HEK293 (cell line): ENCODE measurements around the gene BRD3.
"Not testable (repeated sequence)": the region's sequence is repeated elsewhere in the genome, so short reads cannot be mapped to it uniquely, and the experiment has no call there.

ENCODE experiments used
- CTCF ChIA-PET: fragments of 350-600 bp; formaldehyde crosslinking; extraction: SDS; loops from one replicate; lab custom pipeline; 2021; ENCODE audit warnings: antibody characterized with exemption; lab: Yijun Ruan, JAX
- POLR2A ChIA-PET: fragments of 300-600 bp; formaldehyde crosslinking; extraction: SDS; loops from one replicate; lab custom pipeline; 2020; ENCODE audit warnings: antibody characterized with exemption, inconsistent platforms; lab: Yijun Ruan, JAX
- H3K27ac ChIP-seq: fragments of 200-500 bp; sonication (Bioruptor generic); 2 replicates; pipeline ENCODE4 v1.5.1; 2014; ENCODE audit warnings: low read depth, low read length, control low read depth, inconsistent platforms; ENCODE audit errors: extremely low read depth
- H3K36me3 ChIP-seq, 2 experiments: fragments of 200-500 bp in 1 of 2; sonication (Bioruptor generic) in 1 of 2; 1 replicate in 1 of 2; 2 replicates in 1 of 2; pipeline ENCODE4 v1.5.1; 2014 to 2017; ENCODE audit warnings: inconsistent platforms in 2 of 2, low read length in 2 of 2; ENCODE audit not compliant: control insufficient read depth in 2 of 2, insufficient read depth in 1 of 2
- H3K4me1 ChIP-seq: fragments of 200-500 bp; sonication (Bioruptor generic); 2 replicates; pipeline ENCODE4 v1.5.1; 2014; ENCODE audit warnings: mild to moderate bottlenecking, low read length, inconsistent platforms; ENCODE audit not compliant: control insufficient read depth, insufficient read depth
- H3K4me3 ChIP-seq: 2 replicates; pipeline ENCODE4 v1.5.1; 2011; ENCODE audit warnings: low read depth, mild to moderate bottlenecking, control low read depth, low read length, moderate library complexity
- H3K9me3 ChIP-seq: fragments of 200-500 bp; sonication (Bioruptor generic); 2 replicates; pipeline ENCODE4 v1.5.1; 2014; ENCODE audit warnings: low read depth, low read length, inconsistent platforms; ENCODE audit not compliant: control insufficient read depth, insufficient read depth
- HOXA7 ChIP-seq: sonication (generic); formaldehyde crosslinking; IDR thresholded peaks from 2 replicates; pipeline ENCODE4 v1.8.1; 2022; ENCODE audit warnings: missing genetic modification reagents, borderline replicate concordance
- HOXC10 ChIP-seq: sonication (generic); formaldehyde crosslinking; IDR thresholded peaks from 2 replicates; pipeline ENCODE4 v1.8.1; 2023; ENCODE audit warnings: mild to moderate bottlenecking, missing genetic modification reagents
- HOXD13 ChIP-seq: sonication (generic); formaldehyde crosslinking; IDR thresholded peaks from 2 replicates; pipeline ENCODE4 v1.8.0; 2022; ENCODE audit warnings: missing genetic modification reagents, borderline replicate concordance
- KLF7 ChIP-seq: fragments of 450-650 bp; formaldehyde crosslinking; IDR thresholded peaks from 2 replicates; pipeline ENCODE4 v1.5.1; 2016; ENCODE audit warnings: missing biosample characterization, missing genetic modification characterization, borderline replicate concordance
- OVOL3 ChIP-seq: fragments of 450-650 bp; formaldehyde crosslinking; IDR thresholded peaks from 2 replicates; pipeline ENCODE4 v1.5.1; 2016; ENCODE audit warnings: missing biosample characterization, missing genetic modification characterization
- ZNF133 ChIP-seq: fragments of 450-650 bp; formaldehyde crosslinking; IDR thresholded peaks from 2 replicates; pipeline ENCODE4 v1.5.1; 2016; ENCODE audit warnings: missing biosample characterization, missing genetic modification characterization
- ZNF174 ChIP-seq: fragments of 450-650 bp; formaldehyde crosslinking; IDR thresholded peaks from 2 replicates; pipeline ENCODE4 v1.5.0; 2017; ENCODE audit warnings: missing biosample characterization, mild to moderate bottlenecking, missing genetic modification characterization
- ZNF223 ChIP-seq: fragments of 450-650 bp; formaldehyde crosslinking; IDR thresholded peaks from 2 replicates; pipeline ENCODE4 v1.5.1; 2016; ENCODE audit warnings: missing biosample characterization, missing genetic modification characterization
- ZNF37A ChIP-seq: fragments of 450-650 bp; IDR thresholded peaks from 2 replicates; pipeline ENCODE4 v1.5.1; 2018; ENCODE audit warnings: missing biosample characterization, missing genetic modification characterization
- ZNF558 ChIP-seq: fragments of 450-650 bp; formaldehyde crosslinking; IDR thresholded peaks from 2 replicates; pipeline ENCODE4 v1.5.1; 2016; ENCODE audit warnings: missing biosample characterization, missing genetic modification characterization
- ZNF585B ChIP-seq: fragments of 450-650 bp; formaldehyde crosslinking; IDR thresholded peaks from 2 replicates; pipeline ENCODE4 v1.5.1; 2016; ENCODE audit warnings: missing biosample characterization, missing genetic modification characterization
- ZNF624 ChIP-seq: fragments of 450-650 bp; formaldehyde crosslinking; IDR thresholded peaks from 2 replicates; pipeline ENCODE4 v1.5.1; 2017; ENCODE audit warnings: missing biosample characterization, missing genetic modification characterization
- ZSCAN30 ChIP-seq: fragments of 450-650 bp; IDR thresholded peaks from 2 replicates; pipeline ENCODE4 v1.5.1; 2018; ENCODE audit warnings: missing biosample characterization, mild to moderate bottlenecking, missing genetic modification characterization, moderate library complexity

Gene BRD3

GRCh38 chr9:134076644-134077043 lies 8.8 kb upstream of the BRD3 start:
- no peaks in the 10 kb centered on the region for H3K9me3 ChIP-seq
- TF ChIP-seq ZNF133 (tag by site-specific recombination) (peak; percentile 87), ZNF585B (tag by site-specific recombination) (no peak), ZNF558 (tag by site-specific recombination) (peak; percentile 100), ZNF37A (tag by site-specific recombination) (no peak), ZNF223 (no peak), HOXD13 (CRISPR knock-in tag) (no peak), HOXC10 (CRISPR knock-in tag) (no peak), ZNF624 (tag by site-specific recombination) (no peak)
- H3K4me3 ChIP-seq = no peak overlapping the region
- H3K27ac ChIP-seq = no peak overlapping the region
- ChIA-PET POLR2A (no interaction called here), CTCF (no interaction called here)
- H3K36me3 ChIP-seq = no peaks in the 10 kb centered on the region
- no peaks in the 10 kb centered on the region for H3K4me1 ChIP-seq

- not testable (repeated sequence) for H3K4me3 ChIP-seq
Measured at GRCh38 chr9:134075689-134076088, 7.9 kb upstream of the BRD3 start.

DNA sequence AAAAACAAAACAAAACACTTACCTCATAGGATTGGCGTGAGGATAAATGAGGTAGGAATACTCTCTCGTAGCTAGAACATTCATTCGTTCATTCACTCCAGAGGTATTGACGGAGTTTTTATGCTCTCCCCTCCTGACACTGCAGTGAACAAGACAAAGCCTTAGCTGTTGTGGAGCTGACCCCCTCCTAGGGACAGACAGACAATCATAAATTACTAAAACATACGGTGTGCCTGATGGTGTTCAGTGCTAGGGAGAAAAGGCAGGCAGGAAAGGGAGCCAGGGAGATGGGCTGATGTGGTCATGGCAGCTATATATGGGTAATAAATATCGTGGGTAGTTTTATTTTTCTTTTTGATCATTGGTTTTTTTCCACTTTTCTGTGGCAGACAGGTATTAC lies 5.7 kb upstream of the BRD3 start:
- TF ChIP-seq KLF7 (tag by site-specific recombination) (no peak), HOXA7 (no peak), ZSCAN30 (tag by site-specific recombination) (no peak)
- POLR2A ChIA-PET = no interaction called here
- H3K27ac ChIP-seq = no peak overlapping the region
- CTCF ChIA-PET = interaction anchor here (0.6 to 1.3 kb wide), 4 partner anchors 10 to 412 kb away, joined by 3 to 6 read pairs (median 4); no protein-coding TSS in a partner anchor
- H3K36me3 ChIP-seq = no peaks in the 10 kb centered on the region
- H3K9me3 ChIP-seq = no peaks in the 10 kb centered on the region
- no peak overlapping the region for H3K4me3 ChIP-seq
- no peaks in the 10 kb centered on the region for H3K4me1 ChIP-seq

More at GRCh38 chr9:134075689-134076088, 7.9 kb upstream of the BRD3 start:
- H3K9me3 ChIP-seq, POLR2A ChIA-PET, H3K36me3 ChIP-seq, H3K4me1 ChIP-seq, CTCF ChIA-PET, H3K27ac ChIP-seq: not testable (repeated sequence)

DNA sequence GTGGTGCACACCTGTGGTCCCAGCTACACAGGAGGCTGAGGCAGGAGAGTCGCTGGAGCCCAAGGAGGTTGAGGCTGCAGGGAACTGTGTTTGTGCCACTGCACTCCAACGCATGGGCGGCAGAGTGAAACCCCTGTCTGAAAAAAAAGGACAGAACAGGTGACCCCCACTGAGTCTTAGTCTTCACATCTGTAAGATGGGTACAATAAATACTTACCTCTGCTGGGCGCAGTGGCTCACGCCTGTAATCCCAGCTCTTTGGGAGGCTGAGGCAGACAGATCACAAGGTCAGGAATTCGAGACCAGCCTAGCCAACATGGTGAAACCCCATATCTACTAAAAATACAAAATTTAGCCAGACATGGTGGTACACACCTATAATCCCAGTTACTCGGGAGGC lies 4.9 kb upstream of the BRD3 start:
- H3K4me3 ChIP-seq, POLR2A ChIA-PET, H3K9me3 ChIP-seq, H3K4me1 ChIP-seq, H3K36me3 ChIP-seq, H3K27ac ChIP-seq: not testable (repeated sequence)
- CTCF ChIA-PET = interaction anchor here (1.3 kb wide), 1 partner anchor 78 kb away, joined by 3 read pairs; no protein-coding TSS in a partner anchor

DNA sequence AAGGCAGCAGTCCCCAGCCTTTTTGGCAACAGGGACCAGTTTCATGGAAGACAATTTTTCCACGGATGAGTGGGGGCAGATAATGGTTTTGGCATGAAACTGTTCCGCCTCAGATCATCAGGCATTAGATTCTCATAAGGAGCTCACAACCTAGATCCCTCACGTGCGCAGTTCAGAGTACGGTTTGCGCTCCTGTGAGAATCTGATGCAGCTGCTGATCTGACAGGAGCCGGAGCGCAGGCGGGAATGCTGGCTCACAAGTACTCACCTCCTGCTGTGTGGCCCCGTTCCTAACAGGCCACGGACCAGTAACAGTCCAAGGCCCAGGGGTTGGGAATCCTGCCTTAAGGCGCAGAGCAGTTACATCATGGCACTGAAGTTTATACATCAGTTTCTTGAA lies 3.3 kb upstream of the BRD3 start:
- no peak for TF ChIP-seq ZNF174 (tag by site-specific recombination)
- TF ChIP-seq OVOL3 (tag by site-specific recombination) = no peak
- TF ChIP-seq, all 188 proteins: peak for 0
- no peak overlapping the region for H3K4me3 ChIP-seq
- no peaks in the 10 kb centered on the region for H3K4me1 ChIP-seq
- no peaks in the 10 kb centered on the region for H3K36me3 ChIP-seq
- no peaks in the 10 kb centered on the region for H3K9me3 ChIP-seq
- ChIA-PET CTCF (interaction anchor here (0.6 kb wide), 1 partner anchor 154 kb away, joined by 5 read pairs; no protein-coding TSS in a partner anchor), POLR2A (no interaction called here)
- H3K27ac ChIP-seq = no peak overlapping the region
